GM23338 (cell line): ENCODE results near the gene CCDC106. TPM values are rescaled to one million over a fixed set of nuclear protein-coding genes. Genes with fewer than 3 reads are reported as not detected.

Experiments
- ATAC-seq: fragments of 200-7000 bp; cut with Tn5 transposase; 3 replicates; pipeline ENCODE4 v1.9.1; 2020
- DNase-seq: peaks from one replicate; pipeline ENCODE4 v3.0.0-alpha.2; 2015; ENCODE audit warnings: low spot score
- H2AFZ ChIP-seq: fragments of 200-600 bp; sonication (generic); 2 replicates; pipeline ENCODE4 v1.8.0; 2016; ENCODE audit warnings: antibody characterized with exemption, mild to moderate bottlenecking, moderate library complexity
- H3F3A ChIP-seq: fragments of 200-600 bp; sonication (generic); replicated peaks from 2 replicates; pipeline ENCODE4 v1.8.0; 2017; ENCODE audit warnings: antibody characterized with exemption, mixed run types, low read depth
- H3K27ac ChIP-seq: fragments of 200-600 bp; sonication (generic); 2 replicates; pipeline ENCODE4 v1.6.1; 2016; ENCODE audit warnings: low read depth
- H3K27me3 ChIP-seq: fragments of 200-600 bp; sonication (generic); 2 replicates; pipeline ENCODE4 v1.8.0; 2016; ENCODE audit warnings: mild to moderate bottlenecking, mixed run types, moderate library complexity; ENCODE audit not compliant: insufficient read depth
- H3K36me3 ChIP-seq: fragments of 200-600 bp; sonication (generic); 2 replicates; pipeline ENCODE4 v1.8.0; 2016; ENCODE audit warnings: mild to moderate bottlenecking; ENCODE audit not compliant: insufficient read depth
- H3K4me1 ChIP-seq: fragments of 200-600 bp; sonication (generic); 2 replicates; pipeline ENCODE4 v1.8.0; 2016; ENCODE audit warnings: mild to moderate bottlenecking, moderate library complexity; ENCODE audit not compliant: insufficient read depth
- H3K4me2 ChIP-seq: fragments of 200-600 bp; sonication (generic); 2 replicates; pipeline ENCODE4 v1.7.1; 2017; ENCODE audit warnings: mixed run types
- H3K4me3 ChIP-seq: fragments of 200-600 bp; sonication (generic); 2 replicates; pipeline ENCODE4 v1.6.1; 2016; ENCODE audit warnings: mixed run types
- H3K79me2 ChIP-seq: fragments of 200-600 bp; sonication (generic); replicated peaks from 2 replicates; pipeline ENCODE4 v1.8.0; 2017; ENCODE audit warnings: mild to moderate bottlenecking; ENCODE audit not compliant: insufficient read depth
- H3K9me2 ChIP-seq: fragments of 200-600 bp; sonication (generic); 2 replicates; pipeline ENCODE4 v1.8.0; 2017; ENCODE audit not compliant: insufficient read depth
- H4K20me1 ChIP-seq: fragments of 200-600 bp; sonication (generic); replicated peaks from 2 replicates; pipeline ENCODE4 v1.8.0; 2017; ENCODE audit warnings: mild to moderate bottlenecking; ENCODE audit not compliant: insufficient read depth
- H3K27ac Mint-ChIP-seq: 2 replicates; pipeline ENCODE4 v1.8.0; 2020; ENCODE audit warnings: inconsistent platforms, mild to moderate bottlenecking, moderate library complexity, mixed read lengths
- H3K27me3 Mint-ChIP-seq: 3 replicates; pipeline ENCODE4 v1.8.0; 2022; ENCODE audit warnings: low read depth, mild to moderate bottlenecking, moderate library complexity, mixed read lengths, inconsistent platforms; ENCODE audit not compliant: insufficient read depth, poor library complexity
- H3K36me3 Mint-ChIP-seq: 3 replicates; pipeline ENCODE4 v1.8.0; 2021; ENCODE audit warnings: low read depth, mild to moderate bottlenecking, inconsistent platforms, moderate library complexity, mixed read lengths
- H3K4me1 Mint-ChIP-seq: 3 replicates; pipeline ENCODE4 v1.8.0; 2020; ENCODE audit warnings: mild to moderate bottlenecking, inconsistent platforms, mixed read lengths
- H3K4me3 Mint-ChIP-seq: 3 replicates; pipeline ENCODE4 v1.8.0; 2021; ENCODE audit warnings: moderate library complexity, mild to moderate bottlenecking, inconsistent platforms, mixed read lengths
- H3K9me3 Mint-ChIP-seq: 3 replicates; pipeline ENCODE4 v1.8.0; 2020; ENCODE audit warnings: moderate library complexity, mild to moderate bottlenecking, inconsistent platforms, mixed read lengths
- CREB1 ChIP-seq: fragments of 250-450 bp; sonication (Bioruptor Pico); IDR thresholded peaks from 2 replicates; pipeline ENCODE4 v1.5.0; 2020; ENCODE audit warnings: low read depth, mild to moderate bottlenecking, moderate library complexity
- CTCF ChIP-seq, 2 experiments: fragments of 200-600 bp in 1 of 2; sonication (generic) in 1 of 2; conservative IDR thresholded peaks; 2 replicates each; pipeline versions ENCODE4 v1.5.1 to v1.6.1; 2016 to 2017; ENCODE audit warnings: antibody characterized with exemption in 2 of 2, low read depth in 2 of 2, mild to moderate bottlenecking in 2 of 2, moderate library complexity in 1 of 2
- ETS1 ChIP-seq: IDR thresholded peaks from 2 replicates; pipeline ENCODE4 v1.6.1; 2016; ENCODE audit warnings: antibody characterized with exemption
- EZH2 ChIP-seq: fragments of 200-600 bp; sonication (generic); IDR thresholded peaks from one replicate; pipeline ENCODE4 v1.8.0; 2017; ENCODE audit warnings: antibody characterized with exemption, mild to moderate bottlenecking, low read depth; ENCODE audit not compliant: unreplicated experiment
- EZH2phosphoT487 ChIP-seq: fragments of 200-600 bp; sonication (generic); IDR thresholded peaks from one replicate; pipeline ENCODE4 v1.8.1; 2018; ENCODE audit warnings: antibody characterized with exemption; ENCODE audit not compliant: unreplicated experiment
- JUNB ChIP-seq: IDR thresholded peaks from one replicate; pipeline ENCODE4 v1.6.1; 2016; ENCODE audit warnings: antibody characterized with exemption; ENCODE audit not compliant: unreplicated experiment
- NANOG ChIP-seq: IDR thresholded peaks from 2 replicates; pipeline ENCODE4 v1.6.1; 2016; ENCODE audit warnings: antibody characterized with exemption, borderline replicate concordance
- POLR2AphosphoS5 ChIP-seq: IDR thresholded peaks from 2 replicates; pipeline ENCODE4 v1.6.1; 2016; ENCODE audit warnings: antibody characterized with exemption, low read depth
- REST ChIP-seq: IDR thresholded peaks from one replicate; pipeline ENCODE4 v1.6.1; 2018; ENCODE audit warnings: antibody characterized with exemption; ENCODE audit not compliant: unreplicated experiment
- ZNF114 ChIP-seq: fragments of 250-450 bp; sonication (Bioruptor Pico); IDR thresholded peaks from 2 replicates; pipeline ENCODE4 v1.5.0; 2020; ENCODE audit warnings: mild to moderate bottlenecking, moderate library complexity
- ZNF331 ChIP-seq: fragments of 250-450 bp; sonication (Bioruptor Pico); IDR thresholded peaks from 2 replicates; pipeline ENCODE4 v1.5.0; 2020; ENCODE audit warnings: low read depth, mild to moderate bottlenecking, moderate library complexity
- ZNF462 ChIP-seq: fragments of 250-450 bp; sonication (Bioruptor Pico); IDR thresholded peaks from 2 replicates; pipeline ENCODE4 v1.5.0; 2020; ENCODE audit warnings: mild to moderate bottlenecking, moderate library complexity
- polyA plus RNA-seq: library from polyadenylated mRNA; unstranded; fragments of >200 nt; fragmentation: Nextera tagmentation; extraction: Ambion mirVana; gene quantifications from 2 replicates; pipeline ENCODE4 v1.2.1, GENCODE V29; 2016
- total RNA-seq: library from RNA; depleted of rRNA; stranded (reverse); fragments of >200 nt; shearing (Covaris generic); gene quantifications from 2 replicates; pipeline ENCODE4 v1.2.3, GENCODE V29; 2014

Gene CCDC106
- total and polyA plus RNA-seq, 2 experiments from 2014 or later = 12.0 to 17.6 TPM

- no peak for TF ChIP-seq ETS1
- no peak for TF ChIP-seq REST
- TF ChIP-seq EZH2 = no peak
- no peak for TF ChIP-seq CREB1 (CRISPR knock-in tag)
- no peak for TF ChIP-seq JUNB
- TF ChIP-seq EZH2phosphoT487 = no peak
- no peak for TF ChIP-seq POLR2AphosphoS5
- no peak for TF ChIP-seq ZNF114 (CRISPR knock-in tag)
- no peak for TF ChIP-seq CTCF (conservative IDR thresholded peaks at IDR 0.05; ENCODE audit: low read depth in 2 of 2)
Observed at GRCh38 chr19:55660991-55661390, 13.0 kb downstream of the CCDC106 start (continued).

GRCh38 chr19:55661826-55662225 is 13.8 kb downstream of the CCDC106 start:
- peaks cover 8% of the 10 kb centered on the region; the same call in 1 of the 2 replicates for H3F3A ChIP-seq
- H3K9me2 ChIP-seq = no peaks in the 10 kb centered on the region
- Mint-ChIP-seq H3K36me3 (peaks cover 82% of the 10 kb centered on the region), H3K4me1 (peaks cover 24% of the 10 kb centered on the region), H3K4me3 (no peak overlapping the region; the same call in 2 of the 3 replicates), H3K9me3 (peaks cover under 1% of the 10 kb centered on the region; the same call in 2 of the 3 replicates), H3K27ac (no peak overlapping the region), H3K27me3 (peaks cover 17% of the 10 kb centered on the region)
- no peak for DNase-seq
- no peak overlapping the region for H3K27ac ChIP-seq
- no peak overlapping the region for H2AFZ ChIP-seq
- peaks cover 17% of the 10 kb centered on the region for H3K4me1 ChIP-seq
- no peak for ATAC-seq
- H4K20me1 ChIP-seq = peaks cover 58% of the 10 kb centered on the region
- H3K4me3 ChIP-seq = no peak overlapping the region
- H3K36me3 ChIP-seq = peaks cover 32% of the 10 kb centered on the region
- H3K4me2 ChIP-seq = no peak overlapping the region
- no peaks in the 10 kb centered on the region for H3K27me3 ChIP-seq
- peaks cover 94% of the 10 kb centered on the region for H3K79me2 ChIP-seq
- no peak for TF ChIP-seq ZNF462 (CRISPR knock-in tag)
- no peak for TF ChIP-seq POLR2AphosphoS5
- no peak for TF ChIP-seq ZNF331 (CRISPR knock-in tag)
- no peak for TF ChIP-seq NANOG
- no peak for TF ChIP-seq CREB1 (CRISPR knock-in tag)
